ENCODE measurements around the gene SPTBN1. TPM values are rescaled to one million over a fixed set of nuclear protein-coding genes. Genes with fewer than 3 reads are reported as not detected.

The SPTBN1 gene
- total RNA-seq, 2 donors from 2014 or later = 415 to 524 TPM

GRCh38 chr2:54618646-54619565 lies 162.8 kb downstream of the SPTBN1 start:
- DNase-seq (ENCODE audit: low spot score) = no peak
- H3K27ac ChIP-seq = peak overlapping the region; percentile 20 to 30
- ATAC-seq (ENCODE audit: insufficient number of reproducible peaks, low FRiP score, low read depth) = no peak
- no peaks in the 10 kb centered on the region for H3K9me3 ChIP-seq
- TF ChIP-seq CTCF (IDR thresholded peaks at IDR 0.05) = no peak
- H3K4me3 ChIP-seq = no peak overlapping the region
- H3K4me1 ChIP-seq (ENCODE audit: control insufficient read depth in 1 of 2, low read depth in 2 of 2) = peaks cover 11 to 33% of the 10 kb centered on the region in 2 donors
- no peaks in the 10 kb centered on the region for H3K27me3 ChIP-seq (replicated peaks; ENCODE audit: insufficient read depth)
- H3K36me3 ChIP-seq = peaks cover 21% of the 10 kb centered on the region

- Histone ChIP-seq H3K27ac (no peak overlapping the region), H3K4me3 (no peak overlapping the region)
- no peak for ATAC-seq (ENCODE audit: insufficient number of reproducible peaks, low FRiP score, low read depth)
Measured at GRCh38 chr2:54619660-54620231, 163.6 kb downstream of the SPTBN1 start.

GRCh38 chr2:54620948-54621347 lies 164.8 kb downstream of the SPTBN1 start:
- Histone ChIP-seq H3K4me1 (ENCODE audit: control insufficient read depth in 1 of 2, low read depth in 2 of 2) (peaks cover 9 to 34% of the 10 kb centered on the region in 2 donors), H3K27ac (no peak overlapping the region), H3K27me3 (replicated peaks; ENCODE audit: insufficient read depth) (no peaks in the 10 kb centered on the region), H3K36me3 (peaks cover 28% of the 10 kb centered on the region), H3K9me3 (no peaks in the 10 kb centered on the region), H3K4me3 (no peak overlapping the region)
- no peak for DNase-seq (ENCODE audit: low spot score)
- TF ChIP-seq CTCF (IDR thresholded peaks at IDR 0.05) = no peak
- no peak for ATAC-seq (ENCODE audit: insufficient number of reproducible peaks, low FRiP score, low read depth)

More at GRCh38 chr2:54619660-54620231, 163.6 kb downstream of the SPTBN1 start:
- no peak for TF ChIP-seq CTCF (IDR thresholded peaks at IDR 0.05)
- no peaks in the 10 kb centered on the region for H3K9me3 ChIP-seq
- H3K36me3 ChIP-seq = peaks cover 24% of the 10 kb centered on the region
- no peak for DNase-seq (ENCODE audit: low spot score)
- H3K27me3 ChIP-seq (replicated peaks; ENCODE audit: insufficient read depth) = no peaks in the 10 kb centered on the region
- peaks cover 9 to 29% of the 10 kb centered on the region in 2 donors for H3K4me1 ChIP-seq (ENCODE audit: control insufficient read depth in 1 of 2, low read depth in 2 of 2)

- no peak for DNase-seq (ENCODE audit: low spot score)
- no peaks in the 10 kb centered on the region for H3K9me3 ChIP-seq
- H3K4me3 ChIP-seq = no peak overlapping the region
- H3K4me1 ChIP-seq (ENCODE audit: control insufficient read depth in 1 of 2, low read depth in 2 of 2) = peaks cover 0 to 17% of the 10 kb centered on the region in 2 donors
- peaks cover 41% of the 10 kb centered on the region for H3K36me3 ChIP-seq
- H3K27me3 ChIP-seq (replicated peaks; ENCODE audit: insufficient read depth) = no peaks in the 10 kb centered on the region
- ATAC-seq (ENCODE audit: insufficient number of reproducible peaks, low FRiP score, low read depth) = no peak
- no peak for TF ChIP-seq CTCF (IDR thresholded peaks at IDR 0.05)
- peak overlapping the region; percentile 32 to 42 for H3K27ac ChIP-seq
Measured at GRCh38 chr2:54624591-54625071, 168.5 kb downstream of the SPTBN1 start.

- peaks cover 0 to 27% of the 10 kb centered on the region in 2 donors for H3K4me1 ChIP-seq (ENCODE audit: control insufficient read depth in 1 of 2, low read depth in 2 of 2)
- H3K4me3 ChIP-seq = no peak overlapping the region
- H3K27me3 ChIP-seq (replicated peaks; ENCODE audit: insufficient read depth) = no peaks in the 10 kb centered on the region
- peaks cover 47% of the 10 kb centered on the region for H3K36me3 ChIP-seq
- H3K9me3 ChIP-seq = no peaks in the 10 kb centered on the region
- H3K27ac ChIP-seq = no peak overlapping the region
- TF ChIP-seq CTCF (IDR thresholded peaks at IDR 0.05) = no peak
- no peak for DNase-seq (ENCODE audit: low spot score)
- ATAC-seq (ENCODE audit: insufficient number of reproducible peaks, low FRiP score, low read depth) = no peak
Measured at GRCh38 chr2:54626131-54626530, 170.0 kb downstream of the SPTBN1 start.
